Ectodermal cell (in vitro differentiated cells): ENCODE measurements around the gene NCK1.
"Not testable (repeated sequence)": the region's sequence is repeated elsewhere in the genome, so short reads cannot be mapped to it uniquely, and the experiment has no call there.

ENCODE experiments used
- H3K27ac ChIP-seq: 2 replicates; pipeline ENCODE4 v1.7.0; 2013; ENCODE audit warnings: mild to moderate bottlenecking, low read depth, low read length; ENCODE audit not compliant: insufficient read depth, poor library complexity, severe bottlenecking
- H3K27me3 ChIP-seq: 2 replicates; pipeline ENCODE4 v1.7.0; 2013; ENCODE audit warnings: mild to moderate bottlenecking, low read length; ENCODE audit not compliant: insufficient read depth, control insufficient read depth, poor library complexity, severe bottlenecking
- H3K36me3 ChIP-seq: one replicate; pipeline ENCODE4 v1.7.0; 2013; ENCODE audit warnings: low read length; ENCODE audit not compliant: control insufficient read depth, insufficient read depth
- H3K4me1 ChIP-seq: one replicate; pipeline ENCODE4 v1.7.0; 2013; ENCODE audit warnings: low read length; ENCODE audit not compliant: control insufficient read depth, insufficient read depth
- H3K4me3 ChIP-seq: 2 replicates; pipeline ENCODE4 v1.7.0; 2013; ENCODE audit warnings: low read depth, low read length, control low read depth; ENCODE audit not compliant: insufficient read depth
- H3K9me3 ChIP-seq: 2 replicates; pipeline ENCODE4 v1.7.0; 2013; ENCODE audit warnings: mild to moderate bottlenecking, low read length, moderate library complexity; ENCODE audit not compliant: control insufficient read depth
- WGBS, 2 experiments: methylation state at CpG; one replicate each; pipeline ENCODE4 v1.1.7; 2013; ENCODE audit warnings: missing lambda C conversion rate in 2 of 2; 5-methylcytosine and 5-hydroxymethylcytosine counted together

NCK1 gene

DNA sequence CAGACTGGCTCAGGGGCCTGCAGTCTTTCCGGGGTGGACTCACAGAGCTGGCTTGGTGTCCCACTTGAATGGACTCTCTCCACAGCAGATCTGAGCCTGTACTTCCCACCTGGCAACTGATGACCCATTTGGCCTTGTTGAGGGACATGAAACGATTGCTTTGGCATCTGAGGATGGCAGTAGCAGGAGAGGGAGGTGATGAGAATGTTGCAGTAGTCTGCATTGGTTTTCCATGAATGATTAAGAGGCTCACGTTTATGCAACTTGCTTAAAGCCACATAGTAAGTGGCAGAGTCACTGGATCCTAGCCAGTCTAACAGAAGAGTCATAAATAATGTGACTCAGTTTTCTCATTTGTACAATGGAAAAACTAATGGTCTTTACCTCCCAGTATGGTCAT, 117.7 kb downstream of the NCK1 start:
- 90 to 94% methylated on average over 3 of the region's 3 CpGs for WGBS, 2 experiments
- no peaks in the 10 kb centered on the region for H3K27me3 ChIP-seq

DNA sequence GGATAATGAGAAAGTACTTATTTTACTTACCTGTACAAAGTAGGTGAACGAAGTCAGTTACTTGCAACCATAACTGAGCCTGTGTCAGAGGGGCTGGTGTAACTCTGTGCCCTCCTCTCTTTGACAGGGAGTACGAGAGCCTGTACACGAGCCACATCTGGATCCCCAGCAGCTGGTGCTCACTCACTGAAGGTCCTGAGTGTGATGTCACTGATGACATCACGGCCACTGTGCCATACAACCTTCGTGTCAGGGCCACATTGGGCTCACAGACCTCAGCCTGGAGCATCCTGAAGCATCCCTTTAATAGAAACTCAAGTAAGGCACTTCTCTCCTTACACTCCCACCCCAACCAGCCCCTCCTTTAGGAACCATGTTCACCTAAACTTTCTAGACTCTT, 120.0 kb downstream of the NCK1 start:
- H3K4me3 ChIP-seq, result no peak overlapping the region
- H3K36me3 ChIP-seq, result no peaks in the 10 kb centered on the region
- H3K27me3 ChIP-seq, result no peaks in the 10 kb centered on the region
- no peaks in the 10 kb centered on the region for H3K9me3 ChIP-seq
- WGBS, 2 experiments, result 87 to 92% methylated on average over 5 of the region's 5 CpGs
- no peak overlapping the region for H3K27ac ChIP-seq
- H3K4me1 ChIP-seq, result no peaks in the 10 kb centered on the region

More for the DNA sequence above, 117.7 kb downstream of the NCK1 start:
- H3K9me3 ChIP-seq, result no peaks in the 10 kb centered on the region
- H3K27ac ChIP-seq, result no peak overlapping the region
- H3K4me1 ChIP-seq, result no peaks in the 10 kb centered on the region
- no peak overlapping the region for H3K4me3 ChIP-seq
- no peaks in the 10 kb centered on the region for H3K36me3 ChIP-seq

DNA sequence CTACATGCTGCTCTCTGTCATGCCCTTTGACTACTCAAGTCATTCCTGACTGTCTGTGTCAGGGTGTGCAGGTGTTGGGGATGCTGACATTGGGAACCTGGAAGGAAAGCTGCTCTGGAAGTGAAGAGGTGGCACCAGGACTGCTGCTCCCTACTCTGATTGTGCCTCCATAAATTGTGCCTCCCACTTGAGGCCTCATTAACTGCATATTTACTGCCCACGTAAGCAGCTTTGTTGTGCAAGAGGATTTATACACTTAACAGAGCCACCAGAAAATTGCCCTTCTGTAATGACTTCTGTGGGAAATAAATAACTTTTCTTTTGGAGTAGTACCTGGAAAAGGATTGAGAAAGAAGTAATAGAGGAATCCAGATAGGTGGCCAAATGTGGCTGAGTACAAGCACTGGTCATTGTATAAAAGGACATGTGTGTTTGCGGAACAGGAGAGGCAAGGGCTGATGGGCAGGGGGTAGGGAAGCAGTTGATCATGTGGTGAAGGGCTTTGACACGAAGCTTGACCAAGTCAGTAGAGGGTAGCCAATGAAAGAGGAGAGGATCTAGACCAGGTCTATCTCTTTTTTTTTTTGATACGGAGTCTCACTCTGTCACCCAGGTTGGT, 120.6 kb downstream of the NCK1 start:
- H3K27ac ChIP-seq, result no peak overlapping the region
- no peaks in the 10 kb centered on the region for H3K36me3 ChIP-seq
- H3K4me1 ChIP-seq, result no peaks in the 10 kb centered on the region
- no peak overlapping the region for H3K4me3 ChIP-seq
- no peaks in the 10 kb centered on the region for H3K27me3 ChIP-seq
- WGBS, 2 experiments, result 94% methylated on average over 4 of the region's 4 CpGs
- H3K9me3 ChIP-seq, result no peaks in the 10 kb centered on the region

DNA sequence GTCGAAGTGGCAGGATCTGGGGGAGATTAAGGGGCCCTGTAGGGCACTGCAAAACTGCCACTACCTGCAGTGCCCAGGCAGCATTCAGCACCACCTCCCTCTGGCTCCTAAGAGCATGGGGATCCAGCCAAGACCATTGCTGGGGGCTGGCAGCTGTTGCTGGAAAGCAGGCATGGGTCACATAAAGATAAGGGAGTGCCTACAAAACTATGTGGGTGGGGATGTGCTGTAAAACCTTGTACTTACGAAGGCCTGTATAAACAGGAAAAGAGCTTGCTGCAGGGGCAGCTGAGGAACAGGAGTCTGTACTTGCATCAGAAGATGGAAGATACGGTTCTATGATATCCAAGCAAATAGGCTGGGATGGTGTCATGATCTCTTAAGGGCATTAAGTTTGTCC, 122.8 kb downstream of the NCK1 start:
- H3K9me3 ChIP-seq, result no peaks in the 10 kb centered on the region
- H3K36me3 ChIP-seq, result no peaks in the 10 kb centered on the region
- H3K27ac ChIP-seq, result no peak overlapping the region
- no peaks in the 10 kb centered on the region for H3K27me3 ChIP-seq
- H3K4me3 ChIP-seq, result no peak overlapping the region
- WGBS, 2 experiments, result 90 to 92% methylated on average over 3 of the region's 3 CpGs
- no peaks in the 10 kb centered on the region for H3K4me1 ChIP-seq

DNA sequence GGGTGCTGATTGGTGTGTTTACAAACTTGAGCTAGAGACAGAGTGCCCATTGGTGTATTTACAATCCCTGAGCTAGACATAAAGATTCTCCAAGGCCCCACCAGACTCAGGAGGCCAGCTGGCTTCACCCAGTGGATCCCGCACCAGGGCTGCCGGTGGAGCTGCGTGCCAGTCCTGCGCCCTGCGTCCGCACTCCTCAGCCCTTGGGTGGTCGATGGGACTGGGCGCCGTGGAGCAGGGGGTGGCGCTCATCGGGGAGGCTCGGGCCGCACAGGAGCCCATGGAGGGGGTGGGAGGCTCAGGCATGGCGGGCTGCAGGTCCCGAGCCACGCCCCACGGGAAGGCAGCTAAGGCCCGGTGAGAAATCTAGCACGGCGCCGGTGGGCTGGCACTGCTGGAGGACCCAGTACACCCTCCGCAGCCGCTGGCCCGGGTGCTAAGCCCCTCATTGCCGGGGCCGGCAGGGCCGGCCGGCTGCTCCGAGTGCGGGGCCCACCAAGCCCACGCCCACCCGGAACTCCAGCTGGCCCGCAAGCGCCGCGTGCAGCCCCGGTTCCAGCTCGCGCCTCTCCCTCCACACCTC, 125.5 kb downstream of the NCK1 start:
- H3K27ac ChIP-seq, H3K36me3 ChIP-seq, H3K9me3 ChIP-seq, H3K4me3 ChIP-seq, H3K4me1 ChIP-seq, H3K27me3 ChIP-seq: not testable (repeated sequence)
- WGBS, 2 experiments, result 95 to 96% methylated on average over 39 of the region's 39 CpGs

DNA sequence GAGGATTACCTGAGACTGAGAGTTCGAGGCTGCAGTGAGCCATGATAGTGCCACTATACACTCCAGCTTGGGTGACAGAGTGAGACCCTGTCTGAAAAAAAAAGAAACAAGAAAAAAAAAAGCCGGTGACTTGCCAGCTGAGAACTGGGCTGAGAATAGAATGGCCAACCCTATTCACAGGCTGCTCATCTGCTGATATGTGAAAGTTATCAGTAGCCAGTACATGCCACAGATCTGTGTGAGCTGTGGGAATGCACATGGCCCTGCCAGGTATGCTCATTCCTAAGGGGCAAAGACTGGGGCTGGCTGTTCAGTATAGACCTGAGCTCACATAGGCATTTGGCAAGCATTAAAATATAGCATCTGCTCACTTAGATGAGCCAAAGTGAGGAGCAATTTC, 126.6 kb downstream of the NCK1 start:
- no peaks in the 10 kb centered on the region for H3K4me1 ChIP-seq
- no peaks in the 10 kb centered on the region for H3K36me3 ChIP-seq
- no peak overlapping the region for H3K4me3 ChIP-seq
- no peak overlapping the region for H3K27ac ChIP-seq
- H3K9me3 ChIP-seq, result no peaks in the 10 kb centered on the region
- WGBS, 2 experiments, result 94% methylated on average over 2 of the region's 2 CpGs
- H3K27me3 ChIP-seq, result no peaks in the 10 kb centered on the region

DNA sequence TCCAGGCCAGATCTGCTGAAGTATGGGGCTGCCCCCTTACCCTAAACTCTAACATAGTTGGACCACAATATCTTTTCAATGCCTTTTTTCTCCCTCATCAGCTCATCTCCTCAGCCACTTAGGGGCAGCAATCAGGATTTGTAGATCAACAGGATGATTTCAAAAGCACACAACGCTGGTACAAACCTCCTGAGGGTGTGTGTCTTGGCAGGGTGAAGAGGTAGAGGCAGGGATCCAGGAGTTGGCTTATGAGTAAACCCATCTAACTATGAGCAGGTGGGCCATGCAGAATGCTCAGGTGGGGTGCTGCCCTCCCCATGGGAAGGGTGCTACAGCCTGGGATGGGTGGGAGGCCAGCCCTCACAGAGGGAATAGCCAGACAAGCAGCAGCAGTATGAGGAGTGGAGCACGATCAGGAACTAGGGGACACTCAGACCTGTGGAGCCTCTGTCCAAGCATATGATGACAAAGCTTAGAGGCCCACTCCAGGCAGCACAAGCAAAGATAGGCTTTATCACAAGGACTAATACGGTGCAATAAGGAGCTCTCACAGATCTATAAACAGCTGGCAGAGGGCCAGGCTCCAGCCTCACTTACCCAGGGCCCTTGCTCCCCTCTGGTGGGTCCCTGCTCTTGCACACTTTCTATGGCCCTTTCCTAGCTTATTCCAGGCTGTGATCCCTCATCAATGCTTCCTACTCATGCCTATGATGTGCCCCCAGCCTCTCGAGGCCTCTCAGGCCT, 127.9 kb downstream of the NCK1 start:
- Histone ChIP-seq H3K9me3 (no peaks in the 10 kb centered on the region), H3K36me3 (no peaks in the 10 kb centered on the region), H3K4me1 (no peaks in the 10 kb centered on the region), H3K4me3 (no peak overlapping the region), H3K27ac (no peak overlapping the region), H3K27me3 (no peaks in the 10 kb centered on the region)
- WGBS, 2 experiments, result 89% methylated on average over 4 of the region's 4 CpGs

DNA sequence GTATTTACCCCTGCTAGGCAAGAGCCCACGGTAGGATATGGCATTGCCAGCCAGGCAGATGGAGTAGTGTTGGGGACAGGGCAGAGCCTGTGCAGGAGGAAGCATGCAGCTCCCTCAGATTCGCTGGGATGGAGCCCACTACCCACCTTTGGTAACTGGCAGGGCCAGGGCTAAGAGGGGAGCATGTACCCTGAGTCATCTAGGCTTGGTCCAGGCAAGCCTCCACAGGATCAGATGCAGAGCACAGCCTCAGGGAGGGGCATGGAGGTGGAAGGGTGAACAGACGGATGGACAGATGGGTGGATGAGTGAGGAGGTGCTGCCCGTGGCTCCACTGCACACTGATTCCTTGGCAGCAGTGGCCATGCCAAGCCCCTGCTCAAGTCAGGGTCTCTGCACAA, 128.8 kb downstream of the NCK1 start:
- Histone ChIP-seq H3K36me3 (no peaks in the 10 kb centered on the region), H3K27ac (no peak overlapping the region), H3K4me3 (no peak overlapping the region), H3K27me3 (no peaks in the 10 kb centered on the region), H3K4me1 (no peaks in the 10 kb centered on the region), H3K9me3 (no peaks in the 10 kb centered on the region)
- 90 to 94% methylated on average over 4 of the region's 4 CpGs for WGBS, 2 experiments

DNA sequence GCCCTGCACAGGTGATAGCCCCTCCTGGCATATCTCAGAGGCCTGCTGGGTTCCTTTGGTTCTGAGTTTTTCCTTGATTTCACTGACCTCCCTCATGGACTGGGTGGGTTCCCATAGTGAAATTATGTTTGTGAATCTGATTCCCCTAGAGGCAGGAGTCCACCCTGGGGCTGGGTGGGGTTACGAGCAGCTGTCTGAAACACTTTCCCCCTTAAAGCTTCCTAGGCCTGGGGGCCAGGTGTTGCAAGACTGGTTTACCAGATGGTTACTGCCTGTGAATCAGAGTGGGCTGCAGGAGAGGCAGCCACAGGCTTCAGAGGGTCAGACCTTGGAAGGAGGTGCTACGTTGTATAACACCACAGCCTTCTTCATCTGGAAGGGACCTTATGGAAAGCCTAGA, 130.1 kb downstream of the NCK1 start:
- no peak overlapping the region for H3K4me3 ChIP-seq
- WGBS, 2 experiments, result 89 to 91% methylated on average over 2 of the region's 2 CpGs
- H3K36me3 ChIP-seq, result no peaks in the 10 kb centered on the region

DNA sequence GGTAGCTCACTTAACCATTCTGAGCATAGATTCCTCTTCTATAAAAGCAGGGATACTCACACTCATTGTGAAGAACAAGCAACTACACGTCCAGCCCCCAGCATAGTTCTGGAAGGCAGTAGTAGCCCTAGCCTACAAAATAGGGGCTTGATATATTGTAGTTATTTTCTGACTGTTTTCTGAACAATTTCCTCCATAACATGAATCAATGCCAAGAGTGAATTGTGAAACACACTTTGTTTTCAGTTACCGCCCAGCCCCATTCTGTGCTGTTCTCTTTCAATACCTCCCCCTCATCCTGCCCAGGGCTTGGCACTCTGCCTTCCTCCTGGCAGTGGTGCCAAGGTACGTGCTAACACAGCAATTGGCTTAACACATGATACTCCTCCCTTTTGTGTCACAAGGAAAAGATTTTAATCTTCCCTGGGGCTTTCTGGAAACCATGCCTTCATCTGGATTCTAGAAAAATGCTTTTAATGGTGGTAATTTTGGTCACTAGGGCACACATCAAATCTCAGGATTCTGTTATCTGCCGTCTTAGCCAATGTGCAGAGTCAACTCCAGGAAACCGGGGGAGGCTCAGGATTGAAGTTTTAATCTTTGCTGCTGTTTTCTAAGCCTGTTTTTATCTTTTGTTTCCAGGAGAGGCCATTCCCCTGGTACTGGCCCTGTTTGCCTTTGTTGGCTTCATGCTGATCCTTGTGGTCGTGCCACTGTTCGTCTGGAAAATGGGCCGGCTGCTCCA, 132.9 kb downstream of the NCK1 start:
- 93 to 98% methylated on average over 7 to 8 of the region's 8 CpGs for WGBS, 2 experiments
- no peaks in the 10 kb centered on the region for H3K36me3 ChIP-seq
- no peaks in the 10 kb centered on the region for H3K27me3 ChIP-seq
- H3K9me3 ChIP-seq, result no peaks in the 10 kb centered on the region
- no peaks in the 10 kb centered on the region for H3K4me1 ChIP-seq
- H3K4me3 ChIP-seq, result no peak overlapping the region
- no peak overlapping the region for H3K27ac ChIP-seq

More for the DNA sequence above, 130.1 kb downstream of the NCK1 start:
- Histone ChIP-seq H3K4me1 (no peaks in the 10 kb centered on the region), H3K9me3 (no peaks in the 10 kb centered on the region), H3K27ac (no peak overlapping the region), H3K27me3 (no peaks in the 10 kb centered on the region)
